ENCODE results near the gene USP27X. TPM values are rescaled to one million over a fixed set of nuclear protein-coding genes. Genes with fewer than 3 reads are reported as not detected.

Gene USP27X
- total and polyA plus RNA-seq, 2 of the 8 experiments (the other 6 are each of a cell fraction or from before 2014, with no cell fraction given), result 3.8 to 4.7 TPM

DNA sequence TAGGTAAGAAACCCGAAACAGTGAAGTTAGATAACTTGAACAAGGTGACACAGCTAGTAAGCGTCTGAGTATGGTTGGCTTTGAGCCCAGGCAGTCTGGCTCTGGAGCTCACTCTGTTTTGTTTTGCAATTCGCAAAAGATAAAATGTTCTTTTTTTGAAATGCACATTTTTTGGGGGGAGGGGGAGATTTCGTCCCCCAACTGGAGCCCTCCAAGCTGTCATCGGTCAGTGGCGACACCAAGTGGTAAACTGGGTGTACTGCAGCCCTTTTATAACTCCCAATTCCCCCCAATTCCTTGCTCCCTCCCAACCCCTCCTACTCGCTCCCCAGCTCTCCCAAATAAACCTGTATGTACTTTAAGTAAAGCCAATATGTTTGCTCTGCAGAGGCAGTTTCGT lies 40.3 kb downstream of the USP27X start:
- no peak overlapping the region for H3K14ac ChIP-seq (ENCODE audit: insufficient read length)
- no peak overlapping the region for H2AK5ac ChIP-seq (ENCODE audit: low read depth, low read length)
- H3K18ac ChIP-seq (ENCODE audit: extremely low read depth, low read length), result no peak overlapping the region
- H3K36me3 ChIP-seq (ENCODE audit: control insufficient read depth in 2 of 4, insufficient read depth in 4 of 4, low read length in 3 of 4), result no peaks in the 10 kb centered on the region
- H3K27me3 ChIP-seq (replicated peaks in 1 of 4; ENCODE audit: control insufficient read depth in 3 of 4, extremely low read depth in 1 of 4, insufficient read depth in 3 of 4, low read length in 3 of 4), result peaks cover 0 to 5% (median 3%) of the 10 kb centered on the region in 4 experiments; a peak in 2 of 7 replicates
- H3K4me2 ChIP-seq (ENCODE audit: insufficient read depth in 1 of 2, low read depth in 2 of 2, low read length in 2 of 2), result no peak overlapping the region; a peak in 1 of 4 replicates
- peak; percentile 24 for FAIRE-seq
- no peaks in the 10 kb centered on the region; the same call in 1 of the 2 replicates for H3K23me2 ChIP-seq (ENCODE audit: low read depth, low read length)
- no peak overlapping the region for H2BK5ac ChIP-seq (ENCODE audit: low read depth, low read length)
- H4K5ac ChIP-seq (ENCODE audit: insufficient read length, low read depth, low read length), result no peak overlapping the region
- no peak overlapping the region for H3K4me3 ChIP-seq (ENCODE audit: extremely low read depth in 1 of 4, insufficient read depth in 2 of 4, low read depth in 3 of 4, low read length in 4 of 4)
- H3K56ac ChIP-seq (replicated peaks; ENCODE audit: insufficient read length, low read depth, low read length), result no peak overlapping the region
- no peak overlapping the region for H3K9ac ChIP-seq (replicated peaks in 1 of 4; ENCODE audit: extremely low read depth in 1 of 4, low read depth in 3 of 4, low read length in 3 of 4)
- no peak overlapping the region for H3K27ac ChIP-seq (ENCODE audit: low read depth, low read length)
- H2AFZ ChIP-seq (ENCODE audit: low read length), result no peak overlapping the region
- no peak overlapping the region for H4K8ac ChIP-seq (ENCODE audit: extremely low read depth, insufficient read depth, low read length)
- POLR2A ChIA-PET (ENCODE audit: partially characterized antibody), result interaction anchor here (0.6 kb wide), 1 partner anchor 894 kb away, joined by 4 read pairs; no protein-coding TSS in a partner anchor
- no peak overlapping the region for H2BK12ac ChIP-seq (ENCODE audit: low read depth, low read length)
- CTCF ChIA-PET (ENCODE audit: partially characterized antibody), result interaction anchor here (0.6 to 2.9 kb wide), 27 partner anchors 12 to 291 kb away, joined by 3 to 11 read pairs (median 3); no protein-coding TSS in a partner anchor
- H3K23ac ChIP-seq (ENCODE audit: insufficient read length), result no peak overlapping the region
- H4K20me1 ChIP-seq (replicated peaks in 1 of 2; ENCODE audit: control insufficient read depth in 1 of 2, insufficient read depth in 2 of 2, low read length in 2 of 2), result no peaks in the 10 kb centered on the region
- no peaks in the 10 kb centered on the region for H3K79me1 ChIP-seq (ENCODE audit: low read depth, low read length)
- TF ChIP-seq POU5F1 (IDR thresholded peaks at IDR 0.05; ENCODE audit: low read depth, low read length) (no peak), RAD21 (IDR thresholded peaks at IDR 0.05 in 1 of 2, conservative IDR thresholded peaks at IDR 0.05 in 1 of 2; ENCODE audit: low read depth in 2 of 2, low read length in 2 of 2) (peak; percentile 53 to 62), CTCF (IDR thresholded peaks at IDR 0.05; ENCODE audit: control extremely low read depth in 1 of 3, insufficient read depth in 1 of 3, low read depth in 1 of 3, low read length in 3 of 3) (peak; percentile 52 to 62 (median 60))
- H3K4ac ChIP-seq (replicated peaks; ENCODE audit: insufficient read length, low read depth, low read length), result no peak overlapping the region
- 36% methylated on average over 5 of the region's 8 CpGs; no CpG with 5 or more reads in 1 of the 2 experiments for WGBS, 2 experiments (ENCODE audit: extremely low coverage in 1 of 2, insufficient coverage in 1 of 2, insufficient read length in 1 of 2, insufficient replicate concordance in 2 of 2, low coverage in 1 of 2, low lambda C conversion rate in 2 of 2, missing lambda C conversion rate in 1 of 2)
- H2BK15ac ChIP-seq (ENCODE audit: low read length), result no peak overlapping the region
- no peaks in the 10 kb centered on the region for H3K9me3 ChIP-seq (ENCODE audit: insufficient read depth in 2 of 2, low read depth in 1 of 2, low read length in 1 of 2)
- no peak overlapping the region for H2BK20ac ChIP-seq (ENCODE audit: low read length)
- peak in 1 of 2 experiments; percentile 61 for DNase-seq (ENCODE audit: low read depth in 1 of 2, low spot score in 2 of 2)
- H2BK120ac ChIP-seq (replicated peaks; ENCODE audit: low read depth, low read length), result no peak overlapping the region
- no peak overlapping the region for H4K91ac ChIP-seq (replicated peaks; ENCODE audit: insufficient read length, low read length)
- peaks cover 0 to 3% (median 0%) of the 10 kb centered on the region in 4 experiments; a peak in 3 of 7 replicates for H3K4me1 ChIP-seq (replicated peaks in 1 of 4; ENCODE audit: control insufficient read depth in 3 of 4, insufficient read depth in 4 of 4, low read length in 3 of 4)
- H3K79me2 ChIP-seq (ENCODE audit: control insufficient read depth in 1 of 2, insufficient read depth in 2 of 2, low read length in 2 of 2), result no peaks in the 10 kb centered on the region
